ENCODE measurements around the gene AMPH. TPM values are rescaled to one million over a fixed set of nuclear protein-coding genes. Genes with fewer than 3 reads are reported as not detected.

Gene AMPH
- total and polyA plus RNA-seq, 2 of the 4 experiments (the other 2 are of a cell fraction) = 3.9 to 4.8 TPM

- Histone ChIP-seq H4K5ac (ENCODE audit: low read depth, low read length) (no peak overlapping the region), H3K14ac (replicated peaks; ENCODE audit: low read depth, low read length) (no peak overlapping the region), H4K8ac (ENCODE audit: low read depth in 2 of 2, low read length in 2 of 2) (no peak overlapping the region), H3K56ac (ENCODE audit: extremely low read depth, insufficient read depth, low read length) (no peak overlapping the region), H2BK20ac (ENCODE audit: low read depth, low read length) (no peak overlapping the region), H3K79me1 (ENCODE audit: low read depth in 1 of 2, low read length in 2 of 2) (no peaks in the 10 kb centered on the region), H3K9me1 (ENCODE audit: insufficient read depth, low read length) (no peaks in the 10 kb centered on the region), H2AK9ac (replicated peaks; ENCODE audit: low read depth, low read length, poor library complexity) (no peak overlapping the region), H3K9me3 (ENCODE audit: control insufficient read depth, insufficient read depth, low read length) (no peaks in the 10 kb centered on the region), H4K91ac (ENCODE audit: insufficient read depth, low read depth, low read length) (no peak overlapping the region), H4K20me1 (ENCODE audit: insufficient read depth, low read length) (no peaks in the 10 kb centered on the region), H3K36me3 (ENCODE audit: control insufficient read depth, insufficient read depth, low read length) (no peaks in the 10 kb centered on the region), H3K4me2 (ENCODE audit: low read depth, low read length) (no peak overlapping the region), H2BK120ac (ENCODE audit: low read depth, low read length) (no peak overlapping the region), H3K4me3 (ENCODE audit: insufficient read depth, low read depth, low read length) (no peak overlapping the region), H2BK15ac (ENCODE audit: low read depth, low read length) (no peak overlapping the region), H2AK5ac (ENCODE audit: low read depth, low read length) (no peak overlapping the region), H3K18ac (ENCODE audit: low read depth, low read length) (no peak overlapping the region), H2AFZ (replicated peaks; ENCODE audit: low read length, poor library complexity) (no peak overlapping the region), H3K4me1 (ENCODE audit: control insufficient read depth, insufficient read depth, low read length) (no peaks in the 10 kb centered on the region), H3K4ac (ENCODE audit: low read depth, low read length) (no peak overlapping the region), H2BK5ac (ENCODE audit: low read depth, low read length, poor library complexity, severe bottlenecking) (no peak overlapping the region), H3K23ac (ENCODE audit: low read depth, low read length) (no peak overlapping the region), H3K27me3 (ENCODE audit: control insufficient read depth, insufficient read depth, low read length) (no peaks in the 10 kb centered on the region), H3K27ac (ENCODE audit: insufficient read depth, low read length) (no peak overlapping the region), H3K9ac (ENCODE audit: low read depth, low read length) (no peak overlapping the region)
- ChIA-PET CTCF (no interaction called here), POLR2A (ENCODE audit: unreplicated experiment) (no interaction called here)
- dilution Hi-C loops (cut with HindIII; ENCODE audit: low sequenced_read_pairs, unreplicated experiment) = no loop called here
- ATAC-seq (ENCODE audit: low read depth) (no peak), DNase-seq (no peak)
- BruUV-seq (replicated peaks) = no TSS peak
- intact Hi-C loops (cut with micrococcal nuclease) = no loop called here
- in situ Hi-C loops (cut with MboI; ENCODE audit: low sequenced_read_pairs) = no loop called here
- TF ChIP-seq MAFK (IDR thresholded peaks at IDR 0.05; ENCODE audit: low read depth, low read length) (no peak), CHD1 (IDR thresholded peaks at IDR 0.05; ENCODE audit: low read depth, low read length) (no peak), ELK1 (IDR thresholded peaks at IDR 0.05; ENCODE audit: borderline replicate concordance, low read depth, low read length) (no peak), SMC3 (IDR thresholded peaks at IDR 0.05; ENCODE audit: low read depth, low read length) (no peak), MXI1 (IDR thresholded peaks at IDR 0.05; ENCODE audit: borderline replicate concordance, low read depth, low read length) (no peak), CTCF (conservative IDR thresholded peaks at IDR 0.05; ENCODE audit: low read depth, low read length) (no peak), RAD21 (IDR thresholded peaks at IDR 0.05; ENCODE audit: low read length) (no peak), CEBPB (IDR thresholded peaks at IDR 0.05; ENCODE audit: low read depth, low read length) (no peak), FOS (IDR thresholded peaks at IDR 0.05; ENCODE audit: low read depth, low read length) (no peak), BHLHE40 (IDR thresholded peaks at IDR 0.05; ENCODE audit: low read depth, low read length) (no peak), MAZ (IDR thresholded peaks at IDR 0.05; ENCODE audit: borderline replicate concordance, low read depth, low read length) (no peak), RCOR1 (IDR thresholded peaks at IDR 0.05; ENCODE audit: insufficient replicate concordance, low read length) (no peak), USF2 (IDR thresholded peaks at IDR 0.05; ENCODE audit: low read depth, low read length) (no peak), RFX5 (IDR thresholded peaks at IDR 0.05; ENCODE audit: low read depth, low read length) (no peak), POLR2A (IDR thresholded peaks at IDR 0.05; ENCODE audit: low read depth, low read length) (no peak), NFE2L2 (IDR thresholded peaks at IDR 0.05; ENCODE audit: low read depth, low read length) (no peak)
These were observed 192.2 kb downstream of the AMPH start for GRCh38 chr7:38438970-38439369.
